Dendritic cell treated with granulocyte-macrophage colony-stimulating factor and Interleukin-4, amounts not matched to agents 40 ng/mL and 50 ng/mL, for 4 days (primary cell): ENCODE data around the gene FAM240A.

Source experiments
- H3K27ac Mint-ChIP-seq: one replicate; pipeline ENCODE4 v1.8.0; 2022; ENCODE audit warnings: mild to moderate bottlenecking, mixed read lengths
- H3K27me3 Mint-ChIP-seq: one replicate; pipeline ENCODE4 v1.8.0; 2022; ENCODE audit warnings: mild to moderate bottlenecking, mixed read lengths
- H3K36me3 Mint-ChIP-seq: one replicate; pipeline ENCODE4 v1.8.0; 2022; ENCODE audit warnings: low read depth, mixed read lengths
- H3K4me1 Mint-ChIP-seq: one replicate; pipeline ENCODE4 v1.8.0; 2022; ENCODE audit warnings: low read depth, mixed read lengths
- H3K4me3 Mint-ChIP-seq: one replicate; pipeline ENCODE4 v1.8.0; 2022; ENCODE audit warnings: mild to moderate bottlenecking, moderate library complexity, mixed read lengths
- H3K9me3 Mint-ChIP-seq: one replicate; pipeline ENCODE4 v1.8.0; 2022; ENCODE audit warnings: mixed read lengths
- intact Hi-C: fragments of 100-400 bp; cut with micrococcal nuclease; formaldehyde crosslinking; loops from one replicate; pipeline ENCODE4 v1.15.0; 2022

FAM240A gene

DNA sequence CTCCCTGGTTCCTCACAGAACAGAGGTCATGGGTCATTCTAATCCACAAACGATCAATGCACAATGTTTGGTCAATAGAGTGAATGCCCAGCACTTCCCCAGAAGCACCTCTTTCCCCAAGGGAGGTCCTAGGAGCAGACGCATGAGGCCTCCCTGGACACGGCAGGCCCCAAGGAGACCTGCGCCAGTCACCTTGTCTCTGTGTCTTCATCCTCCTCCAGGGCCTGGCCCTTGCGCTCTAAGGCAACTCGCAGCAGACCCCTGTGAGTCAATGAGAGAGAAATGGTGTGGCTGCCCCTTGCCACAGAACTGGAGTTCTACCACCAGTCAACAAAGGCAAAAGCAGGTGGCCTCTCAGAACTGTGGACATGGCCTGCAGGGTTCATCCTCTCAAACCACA, 63.1 kb downstream of the FAM240A start:
- intact Hi-C loops = no loop called here
- Mint-ChIP-seq H3K4me3 (no peak overlapping the region), H3K9me3 (no peaks in the 10 kb centered on the region), H3K27ac (no peak overlapping the region), H3K4me1 (peaks cover 9% of the 10 kb centered on the region), H3K27me3 (peaks cover 41% of the 10 kb centered on the region), H3K36me3 (no peaks in the 10 kb centered on the region)
